ENCODE measurements around the gene CDH13.

Gene CDH13

DNA sequence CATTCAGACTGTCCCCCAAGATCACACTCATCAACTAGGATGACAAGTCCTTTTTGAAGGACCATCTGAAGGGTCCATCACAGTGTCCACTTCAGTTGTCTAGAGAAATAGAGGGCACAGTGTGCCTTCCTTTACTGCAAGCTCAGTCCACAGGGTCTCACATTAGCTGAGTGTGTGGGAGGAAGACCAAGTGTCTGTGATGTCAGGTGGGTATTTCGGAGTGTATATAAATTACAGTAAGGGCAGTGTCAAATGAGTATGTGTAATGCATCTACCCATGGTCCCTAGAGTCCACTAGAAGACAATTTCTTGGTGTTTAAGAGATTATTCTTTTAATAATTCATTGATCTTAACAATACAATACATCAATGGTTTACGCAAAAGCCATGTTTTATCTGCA, 272.2 kb downstream of the CDH13 start:
- TF ChIP-seq, protein P1, sequence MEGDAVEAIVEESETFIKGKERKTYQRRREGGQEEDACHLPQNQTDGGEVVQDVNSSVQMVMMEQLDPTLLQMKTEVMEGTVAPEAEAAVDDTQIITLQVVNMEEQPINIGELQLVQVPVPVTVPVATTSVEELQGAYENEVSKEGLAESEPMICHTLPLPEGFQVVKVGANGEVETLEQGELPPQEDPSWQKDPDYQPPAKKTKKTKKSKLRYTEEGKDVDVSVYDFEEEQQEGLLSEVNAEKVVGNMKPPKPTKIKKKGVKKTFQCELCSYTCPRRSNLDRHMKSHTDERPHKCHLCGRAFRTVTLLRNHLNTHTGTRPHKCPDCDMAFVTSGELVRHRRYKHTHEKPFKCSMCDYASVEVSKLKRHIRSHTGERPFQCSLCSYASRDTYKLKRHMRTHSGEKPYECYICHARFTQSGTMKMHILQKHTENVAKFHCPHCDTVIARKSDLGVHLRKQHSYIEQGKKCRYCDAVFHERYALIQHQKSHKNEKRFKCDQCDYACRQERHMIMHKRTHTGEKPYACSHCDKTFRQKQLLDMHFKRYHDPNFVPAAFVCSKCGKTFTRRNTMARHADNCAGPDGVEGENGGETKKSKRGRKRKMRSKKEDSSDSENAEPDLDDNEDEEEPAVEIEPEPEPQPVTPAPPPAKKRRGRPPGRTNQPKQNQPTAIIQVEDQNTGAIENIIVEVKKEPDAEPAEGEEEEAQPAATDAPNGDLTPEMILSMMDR (IDR thresholded peaks at IDR 0.05; ENCODE audit: low read depth, low read length), result no peak
- no peak overlapping the region for H3K4me3 ChIP-seq (ENCODE audit: low read depth, low read length)

DNA sequence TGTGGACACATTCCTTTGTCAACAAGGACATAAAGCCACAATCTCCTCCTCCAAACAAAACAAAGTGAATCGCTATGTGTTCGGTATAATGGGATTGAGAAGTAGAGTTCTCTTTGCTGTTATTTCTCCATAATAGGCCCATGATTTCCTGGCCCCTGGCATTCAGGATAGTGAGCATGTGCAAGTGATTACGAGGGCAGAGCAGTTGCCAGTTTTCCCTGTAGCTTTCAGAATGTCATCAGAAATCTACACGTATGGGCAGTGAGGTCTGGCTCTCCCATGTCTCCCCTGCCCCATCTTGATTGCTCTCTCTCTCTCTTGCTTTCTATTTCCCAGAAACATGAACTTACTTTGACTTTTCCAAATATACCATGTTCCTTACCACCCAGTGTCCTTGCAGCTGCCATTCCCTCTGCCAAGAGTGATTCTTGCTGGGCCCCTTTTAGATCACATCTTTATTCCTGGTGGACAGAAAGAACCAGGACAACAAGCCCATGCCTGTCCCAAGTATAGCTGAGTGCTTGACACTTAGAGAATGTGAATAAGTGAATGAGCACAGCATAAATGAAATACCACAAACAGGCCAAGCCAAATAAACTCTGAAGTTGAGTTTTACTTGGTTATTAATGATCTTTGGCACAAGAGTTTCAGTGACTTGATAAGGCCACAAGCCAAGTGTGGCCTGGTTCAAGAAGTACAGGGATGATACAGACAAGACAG, 273.1 kb downstream of the CDH13 start:
- TF ChIP-seq, protein P1 (IDR thresholded peaks at IDR 0.05; ENCODE audit: low read depth, low read length), result no peak
- H3K4me3 ChIP-seq (ENCODE audit: low read depth, low read length), result no peak overlapping the region

DNA sequence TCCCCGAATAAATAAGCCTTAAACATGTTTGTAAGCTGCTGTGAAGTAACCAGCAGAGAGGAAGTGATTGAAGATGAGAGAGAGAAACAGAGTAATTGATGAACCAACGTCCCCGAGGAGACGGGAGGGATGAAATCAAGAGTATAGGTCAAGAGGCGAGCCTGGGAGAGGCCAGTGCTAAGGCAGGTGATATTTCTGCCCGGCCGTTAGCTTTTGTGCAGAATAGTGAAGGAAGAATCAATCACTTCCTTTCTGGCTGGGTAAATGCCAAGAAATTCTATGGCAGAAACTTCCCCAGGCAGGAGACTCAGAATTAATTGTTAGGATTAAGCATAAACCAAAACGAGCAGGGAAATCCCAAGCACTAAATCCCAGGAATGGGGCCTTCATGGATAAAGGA, 273.8 kb downstream of the CDH13 start:
- TF ChIP-seq, protein P1 (IDR thresholded peaks at IDR 0.05; ENCODE audit: low read depth, low read length), result no peak
- no peak overlapping the region for H3K4me3 ChIP-seq (ENCODE audit: low read depth, low read length)

DNA sequence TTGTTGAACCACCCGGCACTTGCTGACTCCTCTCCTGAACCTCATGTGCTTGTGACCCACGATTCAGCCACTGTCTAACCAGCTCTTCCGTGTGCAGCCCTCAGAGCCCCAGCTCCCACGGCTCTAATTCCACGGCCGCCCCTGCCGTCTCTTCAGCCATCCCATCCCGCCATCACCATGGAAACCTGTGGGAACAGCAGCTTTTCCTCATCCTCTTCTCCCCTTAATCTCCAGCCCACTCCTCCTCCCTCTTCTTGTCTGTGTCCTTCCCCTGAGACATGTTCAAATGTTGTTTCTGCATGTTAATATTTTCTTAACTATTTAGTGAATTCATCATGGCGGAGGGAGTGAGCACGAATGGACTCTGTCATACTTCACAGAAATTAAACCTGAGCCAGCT, 285.2 kb downstream of the CDH13 start:
- TF ChIP-seq, protein P1 (IDR thresholded peaks at IDR 0.05; ENCODE audit: low read depth, low read length), result no peak
- no peak overlapping the region for H3K4me3 ChIP-seq (ENCODE audit: low read depth, low read length)

DNA sequence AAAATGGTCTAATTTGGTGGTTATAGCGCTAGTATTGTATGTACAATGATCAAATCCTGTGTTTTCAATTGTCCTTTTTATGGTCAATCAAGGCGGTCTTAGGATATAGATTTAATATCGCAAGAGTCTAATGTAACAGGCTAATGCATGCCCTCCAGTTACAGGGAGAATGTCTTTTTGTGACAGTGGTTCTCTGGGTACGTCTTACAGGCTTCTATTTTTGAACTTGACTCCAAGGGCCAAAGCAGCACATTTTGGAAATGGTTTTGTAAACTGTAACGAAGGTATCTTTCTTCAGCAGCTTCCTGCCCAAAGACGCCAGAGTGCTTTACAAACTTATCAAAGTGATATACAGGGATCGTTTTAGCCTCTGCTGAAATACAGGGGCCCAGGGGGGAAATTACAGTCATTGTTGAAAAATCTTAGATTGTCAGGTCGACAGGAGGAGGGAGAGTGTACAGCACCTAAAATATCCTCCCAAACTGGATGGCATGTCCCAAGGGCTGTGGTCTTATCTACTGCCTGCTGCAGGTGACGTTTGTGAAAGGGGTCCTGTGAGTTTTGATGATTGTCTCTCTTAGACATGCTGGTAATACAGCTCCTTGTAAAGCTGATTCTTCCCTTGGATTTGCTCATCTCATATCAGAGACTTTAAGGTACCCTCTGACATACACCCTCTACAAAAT, 288.5 kb downstream of the CDH13 start:
- no peak overlapping the region for H3K4me3 ChIP-seq (ENCODE audit: low read depth, low read length)
- TF ChIP-seq, protein P1 (IDR thresholded peaks at IDR 0.05; ENCODE audit: low read depth, low read length), result no peak

DNA sequence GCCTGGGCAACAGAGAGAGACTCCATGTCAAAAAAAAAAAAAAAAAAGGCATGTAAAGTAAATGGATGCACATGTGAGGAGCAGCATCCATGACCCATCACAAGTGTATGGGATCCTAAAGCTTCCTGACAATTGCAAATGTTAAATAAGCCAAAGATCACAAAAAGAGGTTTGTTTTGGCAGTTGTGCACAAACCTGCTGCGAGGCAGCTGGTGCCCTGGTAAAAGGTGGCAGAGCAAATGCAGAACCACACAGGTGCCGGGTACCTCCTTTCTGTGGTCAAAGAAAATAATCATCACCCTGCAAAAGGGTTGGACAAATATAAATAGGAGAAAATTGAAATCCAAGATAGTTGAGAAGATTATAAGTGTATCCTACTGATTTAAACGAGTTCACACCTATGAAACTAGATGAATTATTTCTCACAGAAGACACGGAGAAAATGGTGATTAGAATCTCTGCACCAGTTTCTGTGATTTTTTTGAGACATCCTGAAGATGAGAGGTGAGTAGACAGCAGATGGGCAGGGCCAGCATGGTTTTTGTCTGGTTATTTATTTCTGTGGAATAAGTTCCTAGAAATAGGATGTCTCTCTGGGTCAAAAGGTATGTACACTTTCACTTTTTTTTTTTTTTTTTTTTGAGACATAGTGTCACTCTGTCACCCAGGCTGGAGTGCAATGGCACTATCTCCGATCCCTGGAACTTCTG, 291.3 kb downstream of the CDH13 start:
- H3K4me3 ChIP-seq (ENCODE audit: low read depth, low read length), result no peak overlapping the region
- TF ChIP-seq, protein P1 (IDR thresholded peaks at IDR 0.05; ENCODE audit: low read depth, low read length), result no peak
